ENCODE results near the gene ABCA2. TPM values are rescaled to one million over a fixed set of nuclear protein-coding genes. Genes with fewer than 3 reads are reported as not detected.

ABCA2 gene
- total RNA-seq, 1 experiment from 2014 or later: 27.0 TPM

- H3K4me3 ChIP-seq (ENCODE audit: low read depth in 2 of 2, low read length in 2 of 2): no peak overlapping the region
- TF ChIP-seq CTCF (IDR thresholded peaks at IDR 0.05): no peak
- no peak for TF ChIP-seq SIN3A (IDR thresholded peaks at IDR 0.05; ENCODE audit: borderline replicate concordance, insufficient read depth, low read depth, low read length)
- no peak for TF ChIP-seq POLR2AphosphoS5 (IDR thresholded peaks at IDR 0.05; ENCODE audit: low read depth, low read length)
- no peak for TF ChIP-seq TCF7L2 (IDR thresholded peaks at IDR 0.05; ENCODE audit: low read depth, low read length)
- no peak for TF ChIP-seq REST (IDR thresholded peaks at IDR 0.05; ENCODE audit: insufficient read depth in 1 of 2, low read depth in 2 of 2, low read length in 1 of 2)
- DNase-seq (ENCODE audit: low read depth, low spot score) (no peak), ATAC-seq (no peak)
- H3K36me3 ChIP-seq (ENCODE audit: control insufficient read depth, insufficient read depth, low read length): no peaks in the 10 kb centered on the region
- no peak overlapping the region for H3K27ac ChIP-seq (ENCODE audit: low read length)
- no TSS peak for BruUV-seq (replicated peaks)
- intact Hi-C loops (cut with micrococcal nuclease; ENCODE audit: unreplicated experiment): no loop called here
- H3K4me1 ChIP-seq (ENCODE audit: control insufficient read depth, insufficient read depth, low read length): peaks cover 22% of the 10 kb centered on the region
- no peaks in the 10 kb centered on the region for H3K27me3 ChIP-seq (ENCODE audit: control insufficient read depth, insufficient read depth, low read length)
- ChIA-PET POLR2A (no interaction called here), CTCF (no interaction called here)
- in situ Hi-C loops (cut with HindIII; ENCODE audit: low pct_unique_long_range_greater_than_20kb, low sequenced_read_pairs): no loop called here
- H3K9me3 ChIP-seq (ENCODE audit: control insufficient read depth, insufficient read depth, low read depth, low read length): no peaks in the 10 kb centered on the region
These were observed 4.9 kb downstream of the ABCA2 start for GRCh38 chr9:137023157-137023556.

GRCh38 chr9:137022662-137023008, 5.4 kb downstream of the ABCA2 start:
- no peaks in the 10 kb centered on the region for H3K27me3 ChIP-seq (ENCODE audit: control insufficient read depth, insufficient read depth, low read length)
- intact Hi-C loops (cut with micrococcal nuclease; ENCODE audit: unreplicated experiment): no loop called here
- ChIA-PET POLR2A (no interaction called here), CTCF (interaction anchor here (0.6 kb wide), 1 partner anchor 24 kb away, joined by 4 read pairs; no protein-coding TSS in a partner anchor)
- no peak for TF ChIP-seq TCF7L2 (IDR thresholded peaks at IDR 0.05; ENCODE audit: low read depth, low read length)
- TF ChIP-seq SIN3A (IDR thresholded peaks at IDR 0.05; ENCODE audit: borderline replicate concordance, insufficient read depth, low read depth, low read length): no peak
- TF ChIP-seq CTCF (IDR thresholded peaks at IDR 0.05): no peak
- no peak for TF ChIP-seq POLR2AphosphoS5 (IDR thresholded peaks at IDR 0.05; ENCODE audit: low read depth, low read length)
- TF ChIP-seq REST (IDR thresholded peaks at IDR 0.05; ENCODE audit: insufficient read depth in 1 of 2, low read depth in 2 of 2, low read length in 1 of 2): no peak
- H3K27ac ChIP-seq (ENCODE audit: low read length): no peak overlapping the region
- H3K4me1 ChIP-seq (ENCODE audit: control insufficient read depth, insufficient read depth, low read length): peaks cover 22% of the 10 kb centered on the region
- no peaks in the 10 kb centered on the region for H3K9me3 ChIP-seq (ENCODE audit: control insufficient read depth, insufficient read depth, low read depth, low read length)
- no peak for DNase-seq (ENCODE audit: low read depth, low spot score)
- no peak overlapping the region for H3K4me3 ChIP-seq (ENCODE audit: low read depth in 2 of 2, low read length in 2 of 2)
- in situ Hi-C loops (cut with HindIII; ENCODE audit: low pct_unique_long_range_greater_than_20kb, low sequenced_read_pairs): no loop called here
- BruUV-seq (replicated peaks): no TSS peak
- peak; percentile 6; the same call in 1 of the 2 replicates for ATAC-seq
- H3K36me3 ChIP-seq (ENCODE audit: control insufficient read depth, insufficient read depth, low read length): no peaks in the 10 kb centered on the region
